Inferior parietal cortex (tissue), 1 donor: ENCODE results near the gene MSX1.

Source experiments
- DNase-seq: peaks from one replicate; pipeline ENCODE4 v3.0.0-alpha.2; 2016; ENCODE audit errors: extremely low spot score

MSX1 gene

GRCh38 chr4:4913147-4913561 lies 53.7 kb downstream of the MSX1 start:
- no peak for DNase-seq
